Hepatocyte (in vitro differentiated cells): ENCODE data around the gene SPAG16.

Experiments used
- CTCF ChIP-seq: fragments of 200-600 bp; sonication (generic); IDR thresholded peaks from 2 replicates; pipeline ENCODE4 v1.5.1; 2016; ENCODE audit warnings: antibody characterized with exemption, mild to moderate bottlenecking; ENCODE audit not compliant: poor library complexity
- EZH2 ChIP-seq: fragments of 200-600 bp; sonication (generic); IDR thresholded peaks from 2 replicates; pipeline ENCODE4 v1.6.1; 2016; ENCODE audit warnings: antibody characterized with exemption, mild to moderate bottlenecking, borderline replicate concordance
- EZH2phosphoT487 ChIP-seq: fragments of 200-600 bp; sonication (generic); IDR thresholded peaks from one replicate; pipeline ENCODE4 v1.6.1; 2018; ENCODE audit warnings: antibody characterized with exemption, mild to moderate bottlenecking, low read depth, moderate library complexity; ENCODE audit not compliant: unreplicated experiment, severe bottlenecking

DNA sequence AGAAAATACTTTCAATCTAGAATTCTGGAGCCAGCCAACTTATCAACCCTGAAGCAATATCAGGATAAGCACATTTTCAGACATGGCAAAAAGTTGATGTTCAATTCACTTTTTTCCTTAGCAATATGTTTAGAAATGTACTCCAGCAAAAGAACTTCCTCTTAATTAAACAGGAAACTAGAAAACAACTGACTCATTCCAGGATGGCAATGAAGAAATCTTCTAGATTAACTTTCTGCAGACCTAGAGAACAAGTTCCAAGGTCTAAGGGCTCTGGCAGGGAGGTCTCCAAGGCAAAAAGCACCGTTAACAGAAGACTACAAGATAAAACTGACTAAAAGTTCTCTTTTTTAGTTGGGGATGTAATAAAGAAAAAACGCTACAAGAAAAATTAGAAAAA lies 1057.4 kb downstream of the SPAG16 start:
- TF ChIP-seq EZH2phosphoT487: no peak
- no peak for TF ChIP-seq EZH2
- TF ChIP-seq CTCF: no peak
